Right ventricle myocardium inferior (tissue), 1 donor: ENCODE results near the gene PSD4. TPM values are rescaled to one million over a fixed set of nuclear protein-coding genes. Genes with fewer than 3 reads are reported as not detected.
"Not testable (repeated sequence)": the region's sequence is repeated elsewhere in the genome, so short reads cannot be mapped to it uniquely, and the experiment has no call there.

Experiments
- ATAC-seq: fragments of 200-7000 bp; cut with Tn5 transposase; one replicate; pipeline ENCODE4 v1.9.1; 2020; ENCODE audit warnings: mild to moderate bottlenecking, moderate library complexity
- DNase-seq: peaks from one replicate; pipeline ENCODE4 v3.0.0; 2021; ENCODE audit errors: missing footprints
- intact Hi-C: fragments of 100-400 bp; cut with DNase I; formaldehyde crosslinking; loops from one replicate; pipeline ENCODE4 v1.11.0; 2022
- total RNA-seq: library from RNA; stranded (reverse); fragmentation: NEBNext Ultra II Directional; extraction: Animal tissue kit (Norgen Biotek cat#: 25700); gene quantifications from one replicate; pipeline ENCODE4 v1.2.1, GENCODE V29; 2021
- donor health status: DM: no; HTN: yes; CAD: no; lungs with severe emphysema.

Gene PSD4
- total RNA-seq, 1 donor from 2014 or later, result 3.4 TPM

DNA sequence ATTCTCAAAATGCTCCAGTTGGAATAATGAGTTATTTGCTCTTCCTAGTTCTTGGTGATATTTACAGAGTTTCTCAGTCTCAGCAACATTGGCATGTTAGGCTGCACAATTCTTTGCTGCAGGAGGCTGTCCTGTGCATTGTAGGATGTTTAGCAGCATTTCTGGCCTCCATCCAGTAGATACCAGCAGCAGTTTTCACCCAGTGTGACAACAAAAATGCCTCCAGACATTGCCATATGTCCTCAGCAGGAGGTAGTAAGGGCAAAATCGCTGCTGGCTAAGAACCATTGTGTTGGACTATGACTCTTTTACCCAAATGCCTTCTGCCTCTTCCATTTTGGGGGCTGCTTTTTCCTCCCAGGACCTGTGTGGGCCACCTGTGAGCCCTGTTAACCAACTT lies 54.6 kb downstream of the PSD4 start:
- intact Hi-C loops, result no loop called here
- ATAC-seq (no peak), DNase-seq (no peak)

GRCh38 chr2:113228991-113229716 lies 55.4 kb downstream of the PSD4 start:
- ATAC-seq, result no peak
- no peak for DNase-seq
- intact Hi-C loops, result no loop called here

GRCh38 chr2:113229795-113230194 lies 56.0 kb downstream of the PSD4 start:
- no peak for ATAC-seq
- intact Hi-C loops, result no loop called here
- no peak for DNase-seq

GRCh38 chr2:113230531-113230930 lies 56.8 kb downstream of the PSD4 start:
- ATAC-seq (no peak), DNase-seq (no peak)
- intact Hi-C loops, result no loop called here

DNA sequence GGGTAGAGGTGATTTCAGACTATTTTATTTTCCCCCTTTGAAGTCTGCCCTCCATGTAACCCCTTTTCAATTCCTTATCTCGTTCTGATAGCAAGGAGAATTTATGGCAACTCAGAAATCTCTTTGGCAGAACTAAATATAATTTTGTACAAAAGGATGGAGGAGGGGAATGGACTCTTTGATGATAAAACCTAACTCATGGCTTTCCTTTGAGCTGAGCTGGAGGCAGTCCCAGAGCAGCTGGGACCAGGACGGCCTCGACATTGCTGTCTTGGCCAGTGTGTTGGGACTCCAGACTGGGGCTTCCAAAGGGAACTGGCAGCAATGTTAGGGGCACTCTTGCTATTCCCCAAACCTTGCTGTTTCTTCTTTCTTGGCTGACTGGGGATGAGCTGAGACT lies 57.3 kb downstream of the PSD4 start:
- DNase-seq (no peak), ATAC-seq (peak; percentile 41)
- intact Hi-C loops, result no loop called here

- ATAC-seq, result no peak
- no peak for DNase-seq
- intact Hi-C loops, result no loop called here
These were observed 58.4 kb downstream of the PSD4 start for GRCh38 chr2:113232123-113232522.

DNA sequence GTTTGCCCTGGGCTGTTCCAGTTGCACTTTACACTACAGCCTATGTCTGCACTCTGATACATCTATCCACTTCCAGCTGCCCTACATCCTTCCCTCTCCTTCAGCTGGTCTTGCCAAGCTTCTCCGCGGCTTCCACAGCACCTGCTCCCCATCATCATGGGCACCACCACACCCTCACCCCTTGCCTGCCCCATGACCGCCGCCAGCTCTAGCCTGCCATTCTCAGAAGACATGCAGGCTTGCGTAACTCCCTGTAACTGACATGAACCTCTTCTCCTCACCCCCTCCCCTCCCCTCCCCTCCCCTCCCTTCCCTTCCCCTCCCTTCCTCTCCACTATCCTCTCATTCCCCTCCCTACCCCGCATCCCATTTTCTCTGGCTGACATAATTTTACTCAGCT lies 59.0 kb downstream of the PSD4 start:
- intact Hi-C loops, result no loop called here
- no peak for DNase-seq
- ATAC-seq, result no peak

- ATAC-seq (no peak), DNase-seq (no peak)
- intact Hi-C loops, result no loop called here
These were observed 60.1 kb downstream of the PSD4 start for GRCh38 chr2:113233593-113234550.

DNA sequence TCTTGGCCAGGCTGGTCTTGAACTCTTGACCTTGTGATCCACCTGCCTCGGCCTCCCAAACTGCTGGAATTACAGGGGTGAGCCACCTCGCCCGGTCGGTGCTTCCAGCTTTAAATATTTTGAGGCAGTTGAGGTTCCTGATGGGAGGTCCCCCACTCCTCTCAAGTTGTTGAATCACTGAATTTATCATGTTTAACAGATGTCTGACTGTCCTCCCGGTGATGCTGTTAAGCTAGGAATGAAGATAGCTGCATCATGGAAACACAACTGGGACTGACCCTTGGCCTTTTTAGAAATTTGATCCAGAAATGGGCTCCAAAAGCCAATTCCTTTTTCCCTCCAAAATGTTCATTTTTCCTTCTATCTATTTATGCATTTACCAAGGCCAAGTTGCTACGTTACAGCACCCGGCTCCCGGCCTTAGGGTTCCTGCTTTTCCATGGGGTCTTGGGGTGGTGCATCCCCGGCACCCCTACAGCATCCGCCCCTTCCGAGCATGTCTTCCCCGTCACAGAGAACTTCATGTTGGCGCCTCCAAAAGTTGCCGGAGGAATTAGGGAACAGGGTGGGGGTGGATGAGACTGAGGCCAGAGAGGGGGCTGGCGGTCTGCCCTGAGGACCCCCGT lies 61.1 kb downstream of the PSD4 start:
- DNase-seq, result no peak
- intact Hi-C loops, result no loop called here
- no peak for ATAC-seq

- DNase-seq, intact Hi-C loops: not testable (repeated sequence)
- peak; percentile 44 for ATAC-seq
These were observed 61.8 kb downstream of the PSD4 start for GRCh38 chr2:113235347-113236226.

GRCh38 chr2:113236367-113237159 lies 62.8 kb downstream of the PSD4 start:
- intact Hi-C loops, result no loop called here
- ATAC-seq (no peak), DNase-seq (no peak)

- intact Hi-C loops, result no loop called here
- DNase-seq, result no peak
- no peak for ATAC-seq
These were observed 63.9 kb downstream of the PSD4 start for GRCh38 chr2:113237604-113238160.

DNA sequence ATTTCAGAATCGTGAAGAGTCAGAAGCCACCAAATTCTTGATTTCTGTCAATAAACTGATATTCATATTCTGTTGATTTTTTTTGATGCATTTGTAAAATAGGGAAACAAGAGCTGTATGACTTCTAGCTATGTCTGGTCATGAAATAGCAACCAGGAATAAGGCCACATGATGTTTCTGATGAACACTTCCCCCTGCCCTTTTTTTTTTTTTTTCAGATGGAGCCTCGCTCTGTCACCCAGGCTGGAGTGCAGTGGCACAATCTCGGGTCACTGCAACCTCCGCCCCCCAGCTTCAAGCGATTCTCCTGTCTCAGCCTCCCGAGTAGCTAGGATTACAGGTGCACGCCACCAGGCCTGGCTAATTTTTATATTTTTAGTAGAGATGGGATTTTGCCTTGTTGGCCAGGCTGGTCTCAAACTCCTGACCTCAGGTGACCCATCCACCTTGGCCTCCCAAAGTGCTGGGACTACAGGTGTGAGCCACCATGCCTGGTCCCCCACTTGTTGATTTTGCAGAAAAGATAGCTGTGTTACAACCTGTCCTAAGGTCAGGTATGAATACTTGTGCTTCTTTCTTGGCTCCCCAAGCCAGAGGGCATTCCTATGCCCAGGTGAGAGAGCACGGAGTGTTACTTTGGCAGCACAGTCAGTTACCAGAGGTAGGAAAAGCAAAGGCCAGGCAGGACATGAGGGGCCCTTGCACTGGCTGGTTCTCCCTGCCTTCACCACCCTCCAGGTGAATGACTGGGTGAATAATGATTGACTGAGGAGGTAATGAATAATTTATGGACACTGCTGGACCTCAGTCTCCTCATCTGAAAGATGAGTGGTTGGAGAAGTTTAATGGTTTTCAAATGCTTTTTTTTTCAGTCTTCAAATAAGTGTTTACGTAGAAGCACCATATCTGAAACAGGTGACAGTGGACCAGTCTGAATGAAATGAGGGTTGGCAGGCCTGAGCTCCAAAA lies 65.4 kb downstream of the PSD4 start:
- intact Hi-C loops, result no loop called here
- DNase-seq, result no peak
- ATAC-seq, result no peak

DNA sequence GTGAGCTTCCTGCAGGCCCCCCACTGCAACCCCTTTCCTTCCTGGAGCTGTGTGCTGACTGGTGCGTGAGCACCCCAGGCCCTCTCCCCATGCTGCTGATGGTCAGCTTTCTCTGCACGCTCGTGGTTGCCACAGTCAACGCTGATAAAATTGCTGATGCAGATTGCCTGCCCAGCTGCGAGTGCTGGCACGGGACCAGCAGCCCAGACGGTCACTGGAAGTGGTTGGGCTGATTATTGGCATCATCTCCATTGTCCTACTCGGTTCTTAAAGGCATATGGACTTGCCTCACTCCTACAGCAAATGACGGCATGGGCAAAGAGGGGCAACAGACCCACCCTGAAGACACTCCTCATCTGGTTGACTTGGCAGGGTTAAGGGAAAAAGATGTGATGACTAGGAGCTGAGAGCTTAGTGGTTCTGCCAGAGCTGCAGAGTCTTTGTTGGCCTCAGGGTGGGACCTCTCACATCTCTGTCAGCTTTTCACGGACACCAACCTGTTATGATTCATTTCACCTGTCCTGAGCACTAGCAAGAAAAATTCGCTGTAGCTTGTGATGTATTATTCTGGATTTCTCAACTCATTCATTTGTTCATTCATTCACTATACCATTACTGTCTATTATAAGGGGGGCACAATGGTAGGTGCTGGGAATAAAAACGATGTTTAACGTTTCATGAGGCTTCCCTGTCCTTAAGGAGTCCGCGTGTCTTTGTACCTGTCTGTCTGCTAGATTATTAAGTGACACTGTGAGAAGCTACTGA lies 66.6 kb downstream of the PSD4 start:
- ATAC-seq (peak; percentile 79), DNase-seq (peak; percentile 95)
- intact Hi-C loops, result no loop called here

- ATAC-seq (peak; percentile 84), DNase-seq (peak; percentile 75)
- intact Hi-C loops, result no loop called here
These were observed 67.4 kb downstream of the PSD4 start for GRCh38 chr2:113240915-113241911.
